ENCODE data around the gene GAL3ST1.
"Not testable (repeated sequence)": the region's sequence is repeated elsewhere in the genome, so short reads cannot be mapped to it uniquely, and the experiment has no call there.

The GAL3ST1 gene

GRCh38 chr22:30569674-30570202, 4.7 kb downstream of the GAL3ST1 start:
- peaks cover 36% of the 10 kb centered on the region for H3K27me3 ChIP-seq
- no peak overlapping the region for H3K4me3 ChIP-seq (ENCODE audit: low read depth in 1 of 2, low read length in 1 of 2)
- H3K36me3 ChIP-seq, result no peaks in the 10 kb centered on the region
- no peak for TF ChIP-seq CTCF (IDR thresholded peaks at IDR 0.05)
- no peak overlapping the region for H3K27ac ChIP-seq
- no peaks in the 10 kb centered on the region for H3K9me3 ChIP-seq
- H3K4me1 ChIP-seq (ENCODE audit: control insufficient read depth in 1 of 2, insufficient read depth in 1 of 2, low read depth in 1 of 2, low read length in 1 of 2), result no peaks in the 10 kb centered on the region

- no peak overlapping the region for H3K27ac ChIP-seq
- no peaks in the 10 kb centered on the region for H3K4me1 ChIP-seq (ENCODE audit: control insufficient read depth in 1 of 2, insufficient read depth in 1 of 2, low read depth in 1 of 2, low read length in 1 of 2)
- no peak for TF ChIP-seq CTCF (IDR thresholded peaks at IDR 0.05)
- peaks cover 22% of the 10 kb centered on the region for H3K27me3 ChIP-seq
- H3K9me3 ChIP-seq, result no peaks in the 10 kb centered on the region
- H3K4me3 ChIP-seq (ENCODE audit: low read depth in 1 of 2, low read length in 1 of 2), result no peak overlapping the region
- no peaks in the 10 kb centered on the region for H3K36me3 ChIP-seq
Observed at GRCh38 chr22:30568137-30568805, 6.2 kb downstream of the GAL3ST1 start.

DNA sequence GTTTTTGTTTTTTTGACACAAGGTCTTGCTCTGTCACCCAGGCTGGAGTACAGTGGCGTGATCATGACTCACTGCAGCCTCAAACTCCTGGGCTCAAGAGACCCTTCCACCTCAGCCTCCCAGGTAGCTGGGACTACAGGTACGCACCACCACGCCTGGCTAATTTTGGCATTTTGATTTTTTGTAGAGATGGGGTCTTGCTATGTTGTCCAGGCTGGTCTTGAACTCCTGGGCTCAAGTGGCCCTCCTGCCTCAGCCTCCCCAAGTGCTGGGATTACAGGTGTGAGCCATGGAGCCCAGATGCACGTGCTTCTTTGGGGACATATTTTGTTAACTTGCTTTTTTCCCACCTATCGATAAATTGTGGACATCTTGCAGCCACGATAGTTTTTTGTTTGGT, 7.2 kb downstream of the GAL3ST1 start:
- peaks cover 12% of the 10 kb centered on the region for H3K27me3 ChIP-seq
- not testable (repeated sequence) for H3K9me3 ChIP-seq; H3K36me3 ChIP-seq; H3K4me1 ChIP-seq (ENCODE audit: control insufficient read depth in 1 of 2, insufficient read depth in 1 of 2, low read depth in 1 of 2, low read length in 1 of 2); H3K27ac ChIP-seq; H3K4me3 ChIP-seq (ENCODE audit: low read depth in 1 of 2, low read length in 1 of 2)

DNA sequence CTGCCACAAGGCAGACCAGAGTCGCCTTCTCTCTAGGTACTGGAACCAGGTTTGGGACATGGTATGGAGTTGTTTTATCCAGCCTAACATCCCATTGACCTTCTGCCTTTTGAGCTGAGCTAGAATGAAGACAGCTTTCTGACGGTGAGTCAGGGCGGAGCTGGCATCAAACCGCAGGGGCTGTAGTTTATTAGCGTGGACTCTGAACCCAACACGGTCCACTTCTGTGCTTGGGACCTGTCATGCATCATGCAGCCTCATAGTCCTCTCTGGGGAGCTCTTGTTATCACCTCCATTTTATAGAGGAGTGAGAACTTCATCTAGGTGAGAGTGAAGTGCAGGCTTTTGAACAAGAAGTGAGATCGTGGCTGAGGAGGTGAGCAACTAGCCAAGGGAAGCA, 8.3 kb downstream of the GAL3ST1 start:
- no peaks in the 10 kb centered on the region for H3K36me3 ChIP-seq
- no peak for TF ChIP-seq CTCF (IDR thresholded peaks at IDR 0.05)

GRCh38 chr22:30565341-30565740, 9.1 kb downstream of the GAL3ST1 start:
- H3K36me3 ChIP-seq, result no peaks in the 10 kb centered on the region
- no peaks in the 10 kb centered on the region for H3K4me1 ChIP-seq (ENCODE audit: control insufficient read depth in 1 of 2, insufficient read depth in 1 of 2, low read depth in 1 of 2, low read length in 1 of 2)
- no peak overlapping the region for H3K4me3 ChIP-seq (ENCODE audit: low read depth in 1 of 2, low read length in 1 of 2)
- TF ChIP-seq CTCF (IDR thresholded peaks at IDR 0.05), result no peak
- H3K27me3 ChIP-seq, result no peaks in the 10 kb centered on the region
- H3K27ac ChIP-seq, result no peak overlapping the region
- no peaks in the 10 kb centered on the region for H3K9me3 ChIP-seq

More for the DNA sequence above, 8.3 kb downstream of the GAL3ST1 start:
- H3K4me1 ChIP-seq (ENCODE audit: control insufficient read depth in 1 of 2, insufficient read depth in 1 of 2, low read depth in 1 of 2, low read length in 1 of 2), result no peaks in the 10 kb centered on the region
- H3K4me3 ChIP-seq (ENCODE audit: low read depth in 1 of 2, low read length in 1 of 2), result no peak overlapping the region
- H3K9me3 ChIP-seq, result no peaks in the 10 kb centered on the region
- H3K27ac ChIP-seq, result no peak overlapping the region
- peaks cover 3% of the 10 kb centered on the region for H3K27me3 ChIP-seq

DNA sequence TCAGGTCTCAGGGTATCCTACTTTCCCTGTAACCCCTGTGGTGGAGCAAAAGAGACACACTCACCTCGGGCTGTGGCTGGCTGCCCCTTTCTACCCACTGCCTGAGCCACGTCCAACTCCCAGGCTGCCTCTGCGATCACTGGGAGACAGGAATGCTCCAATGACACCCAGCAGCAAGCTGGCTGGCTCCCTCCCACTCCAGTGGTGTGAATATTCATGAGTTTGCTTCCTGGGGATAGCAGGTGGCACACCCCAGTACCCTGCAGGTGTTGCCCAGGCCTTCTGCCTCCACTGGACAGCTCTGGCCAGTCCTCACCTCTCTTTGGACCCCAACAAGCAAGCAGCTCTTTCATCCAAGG, 9.7 kb downstream of the GAL3ST1 start:
- H3K36me3 ChIP-seq, result no peaks in the 10 kb centered on the region
- H3K27ac ChIP-seq, result no peak overlapping the region
- TF ChIP-seq CTCF (IDR thresholded peaks at IDR 0.05), result no peak
- H3K9me3 ChIP-seq, result no peaks in the 10 kb centered on the region
- H3K4me1 ChIP-seq (ENCODE audit: control insufficient read depth in 1 of 2, insufficient read depth in 1 of 2, low read depth in 1 of 2, low read length in 1 of 2), result no peaks in the 10 kb centered on the region
- H3K27me3 ChIP-seq, result no peaks in the 10 kb centered on the region
- no peak overlapping the region for H3K4me3 ChIP-seq (ENCODE audit: low read depth in 1 of 2, low read length in 1 of 2)

Measured in neutrophil (primary cell).